HG02943 (cell line): ENCODE results near the gene REV3L.
"Not testable (repeated sequence)": the region's sequence is repeated elsewhere in the genome, so short reads cannot be mapped to it uniquely, and the experiment has no call there.

ENCODE experiments used
- ATAC-seq: cut with Tn5 transposase; IDR thresholded peaks from one replicate; pipeline ENCODE4 v1.9.1; 2021; ENCODE audit warnings: mild to moderate bottlenecking, low read depth, moderate library complexity; ENCODE audit not compliant: unreplicated experiment

The REV3L gene

GRCh38 chr6:111494951-111495635 lies 12.1 kb upstream of the REV3L start:
- ATAC-seq: no peak

GRCh38 chr6:111492499-111492898 lies 9.5 kb upstream of the REV3L start:
- ATAC-seq: no peak

GRCh38 chr6:111490067-111490466 lies 7.0 kb upstream of the REV3L start:
- no peak for ATAC-seq

GRCh38 chr6:111487661-111488060 lies 4.6 kb upstream of the REV3L start:
- ATAC-seq: no peak

- ATAC-seq: no peak
Measured at GRCh38 chr6:111486921-111487320, 3.9 kb upstream of the REV3L start.

GRCh38 chr6:111486475-111486874 lies 3.5 kb upstream of the REV3L start:
- ATAC-seq: no peak

GRCh38 chr6:111485342-111485741 lies 2.3 kb upstream of the REV3L start:
- no peak for ATAC-seq

GRCh38 chr6:111484633-111484930 lies 1.6 kb upstream of the REV3L start:
- ATAC-seq: no peak

GRCh38 chr6:111483736-111484632 lies 966 bp upstream of the REV3L start:
- peak; percentile 49 for ATAC-seq

GRCh38 chr6:111482188-111482958 lies 645 bp downstream of the REV3L start:
- ATAC-seq: peak; percentile 22

- ATAC-seq: no peak
Measured at GRCh38 chr6:111481836-111482187, 1.2 kb downstream of the REV3L start.

- ATAC-seq: no peak
Measured at GRCh38 chr6:111480988-111481822, 1.8 kb downstream of the REV3L start.

- no peak for ATAC-seq
Measured at GRCh38 chr6:111478749-111479148, 4.3 kb downstream of the REV3L start.

- ATAC-seq: no peak
Measured at GRCh38 chr6:111478064-111478476, 4.9 kb downstream of the REV3L start.

GRCh38 chr6:111477481-111477938 lies 5.5 kb downstream of the REV3L start:
- ATAC-seq: no peak

- ATAC-seq: not testable (repeated sequence)
Measured at GRCh38 chr6:111476061-111476460, 7.0 kb downstream of the REV3L start.

GRCh38 chr6:111474771-111475170 lies 8.2 kb downstream of the REV3L start:
- no peak for ATAC-seq

GRCh38 chr6:111474106-111474505 lies 8.9 kb downstream of the REV3L start:
- ATAC-seq: no peak

GRCh38 chr6:111472933-111473435 lies 10.0 kb downstream of the REV3L start:
- ATAC-seq: no peak

GRCh38 chr6:111471958-111472357 lies 11.1 kb downstream of the REV3L start:
- no peak for ATAC-seq
